ENCODE results near the gene PPP1R7. TPM values are rescaled to one million over a fixed set of nuclear protein-coding genes. Genes with fewer than 3 reads are reported as not detected.
A peak's percentile ranks its signal among the peaks of the same experiment; 100 is the strongest.
"Not testable (repeated sequence)": the region's sequence is repeated elsewhere in the genome, so short reads cannot be mapped to it uniquely, and the experiment has no call there.

PPP1R7 gene, protein sequence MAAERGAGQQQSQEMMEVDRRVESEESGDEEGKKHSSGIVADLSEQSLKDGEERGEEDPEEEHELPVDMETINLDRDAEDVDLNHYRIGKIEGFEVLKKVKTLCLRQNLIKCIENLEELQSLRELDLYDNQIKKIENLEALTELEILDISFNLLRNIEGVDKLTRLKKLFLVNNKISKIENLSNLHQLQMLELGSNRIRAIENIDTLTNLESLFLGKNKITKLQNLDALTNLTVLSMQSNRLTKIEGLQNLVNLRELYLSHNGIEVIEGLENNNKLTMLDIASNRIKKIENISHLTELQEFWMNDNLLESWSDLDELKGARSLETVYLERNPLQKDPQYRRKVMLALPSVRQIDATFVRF
- 10 to 100 TPM; 66.3 to 74.1 (median 73.7) TPM for total RNA-seq

- H3K36me3 Mint-ChIP-seq (ENCODE audit: insufficient read depth), result no peaks in the 10 kb centered on the region
- H3K4me3 Mint-ChIP-seq, result peak within 1 kb of the TSS; percentile 97
- H3K4me1 Mint-ChIP-seq (ENCODE audit: low read depth), result peaks cover 44% of the 10 kb centered on the region
- peak; percentile 92 for DNase-seq
- no peaks in the 10 kb centered on the region for H3K9me3 Mint-ChIP-seq
- peak; percentile 80 for ATAC-seq
- H3K27me3 Mint-ChIP-seq (ENCODE audit: low read depth), result no peaks in the 10 kb centered on the region
Observed at GRCh38 chr2:241149925-241150659, at the start of gene PPP1R7. Gene PPP1R7, plus strand, starts transcription at chr2:241150467. Its CDS starts 29 bp downstream, at chr2:241150496.

DNA sequence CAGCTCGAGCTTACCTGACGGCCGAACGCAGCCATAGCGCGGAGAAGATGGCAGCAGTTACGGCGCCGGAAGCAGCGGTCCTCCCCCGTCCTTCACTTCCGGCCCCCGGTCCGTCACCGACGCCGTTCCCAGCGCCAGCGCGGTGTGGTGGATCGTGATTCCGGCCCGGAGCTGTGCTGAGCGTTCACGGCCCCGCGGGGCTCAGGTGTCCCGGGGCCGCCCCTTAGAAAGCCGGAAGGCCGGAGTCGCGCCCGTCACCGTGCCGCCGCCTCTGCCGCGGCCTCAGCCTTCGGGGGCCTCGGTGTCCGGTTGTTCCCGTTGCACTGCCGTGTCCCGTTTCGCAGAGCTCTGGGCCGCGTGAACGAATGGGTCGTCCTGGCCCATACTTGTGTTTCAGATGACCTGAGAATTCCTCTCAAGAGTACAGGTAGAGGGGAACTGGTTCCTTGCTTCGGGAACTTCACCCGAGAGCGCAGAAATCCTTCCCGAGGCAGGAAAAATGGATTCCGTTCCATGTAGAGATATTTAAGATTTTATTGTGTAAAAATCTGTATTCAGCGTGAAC lies 47.9 kb upstream of the PPP1R7 start, which contains the start of gene MTERF4:
MTERF4 (minus strand) TSS at position 49 of the 565 bp plus-strand sequence; CDS start at position 35, 14 bp downstream.
- ATAC-seq (peak; percentile 98 to 99), DNase-seq (peak; percentile 84)
- Mint-ChIP-seq H3K4me3 (peak within 1 kb of the TSS; percentile 94), H3K36me3 (ENCODE audit: insufficient read depth) (peaks cover 17% of the 10 kb centered on the region), H3K27me3 (ENCODE audit: low read depth) (no peaks in the 10 kb centered on the region), H3K4me1 (ENCODE audit: low read depth) (peaks cover 53% of the 10 kb centered on the region), H3K9me3 (no peaks in the 10 kb centered on the region)

GRCh38 chr2:241103176-241103595 lies 47.1 kb upstream of the PPP1R7 start:
- Mint-ChIP-seq H3K27me3 (ENCODE audit: low read depth) (no peaks in the 10 kb centered on the region), H3K4me3 (peak overlapping the region; percentile 94), H3K4me1 (ENCODE audit: low read depth) (peaks cover 53% of the 10 kb centered on the region), H3K9me3 (no peaks in the 10 kb centered on the region), H3K36me3 (ENCODE audit: insufficient read depth) (peaks cover 13% of the 10 kb centered on the region)
- DNase-seq (no peak), ATAC-seq (no peak)

DNA sequence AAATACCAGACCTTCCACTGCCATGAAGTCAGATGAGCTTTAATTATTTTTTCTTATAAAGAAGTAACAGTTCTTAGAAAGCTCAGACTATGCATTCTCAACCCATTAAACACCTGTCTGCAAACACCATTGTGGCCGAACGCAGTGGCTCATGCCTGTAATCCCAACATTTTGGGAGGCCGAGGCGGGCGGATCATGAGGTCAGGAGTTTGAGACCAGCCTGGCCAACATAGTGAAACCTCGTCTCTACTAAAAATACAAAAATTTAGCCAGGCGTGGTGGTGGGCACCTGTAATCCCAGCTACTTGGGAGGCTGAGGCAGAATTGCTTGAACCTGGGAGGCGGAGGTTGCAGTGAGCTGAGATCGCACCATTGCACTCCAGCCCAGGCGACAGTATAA lies 45.7 kb upstream of the PPP1R7 start:
- H3K36me3 Mint-ChIP-seq (ENCODE audit: insufficient read depth); H3K9me3 Mint-ChIP-seq; H3K27me3 Mint-ChIP-seq (ENCODE audit: low read depth); H3K4me3 Mint-ChIP-seq; ATAC-seq; DNase-seq: not testable (repeated sequence)
- H3K4me1 Mint-ChIP-seq (ENCODE audit: low read depth), result peaks cover 51% of the 10 kb centered on the region

DNA sequence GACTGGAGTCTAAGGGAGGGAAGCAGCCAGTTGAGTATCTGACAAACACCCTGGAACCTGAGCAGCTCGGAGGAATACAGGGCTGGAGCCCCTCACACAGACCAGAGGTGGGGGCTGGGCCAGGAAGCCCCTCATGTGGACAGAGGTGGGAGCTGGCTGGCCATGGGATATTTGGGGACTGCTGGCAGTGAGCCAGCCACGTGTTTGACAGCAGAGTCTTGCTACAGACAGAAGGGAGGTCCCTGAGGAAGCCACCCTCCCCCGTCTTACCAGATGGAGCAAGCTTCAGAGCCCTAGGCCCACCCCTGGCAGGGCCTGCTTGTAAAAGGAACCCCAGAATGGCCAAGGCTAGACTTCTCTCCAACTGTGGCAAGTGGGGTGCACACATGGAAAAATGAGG lies 44.6 kb upstream of the PPP1R7 start:
- DNase-seq (no peak), ATAC-seq (no peak)
- Mint-ChIP-seq H3K9me3 (no peaks in the 10 kb centered on the region), H3K4me1 (ENCODE audit: low read depth) (peaks cover 52% of the 10 kb centered on the region), H3K4me3 (no peak overlapping the region), H3K36me3 (ENCODE audit: insufficient read depth) (no peaks in the 10 kb centered on the region), H3K27me3 (ENCODE audit: low read depth) (no peaks in the 10 kb centered on the region)

DNA sequence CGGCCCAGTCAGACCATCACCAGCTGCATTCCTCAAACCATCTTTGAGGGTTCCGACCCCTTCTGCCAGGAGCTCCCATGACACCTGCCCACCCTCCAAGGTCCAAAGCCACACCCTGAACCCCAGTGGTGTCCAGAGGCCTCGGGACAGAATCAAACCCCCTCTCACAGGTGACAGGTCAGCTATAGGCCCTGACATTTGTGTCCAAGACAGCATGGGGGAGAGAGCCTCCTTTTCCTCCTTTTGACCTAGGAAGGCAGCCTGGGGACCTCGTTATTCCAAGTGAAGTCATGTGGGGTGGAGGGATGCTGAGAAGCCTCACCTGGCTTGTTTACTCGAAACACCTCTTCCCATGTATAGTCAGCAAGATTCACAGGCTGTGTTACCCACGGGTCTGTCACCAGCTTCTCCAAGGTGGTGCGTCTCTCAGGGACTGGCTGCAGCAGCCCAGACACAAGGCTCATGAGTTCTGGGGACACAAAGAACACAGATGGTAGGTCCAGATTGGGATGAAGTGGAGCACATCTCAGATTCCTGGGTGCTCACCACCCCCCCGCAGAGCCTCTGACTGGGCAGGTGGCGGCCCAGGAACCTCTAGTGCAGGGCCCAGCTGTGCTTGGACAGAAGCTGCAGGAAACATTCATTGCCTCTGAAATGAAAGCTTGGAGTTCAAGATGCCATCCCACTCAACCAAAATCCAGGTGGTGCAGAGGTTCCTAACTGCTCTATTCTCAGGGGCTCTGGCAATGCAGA lies 43.1 kb upstream of the PPP1R7 start:
- Mint-ChIP-seq H3K36me3 (ENCODE audit: insufficient read depth) (peaks cover 9% of the 10 kb centered on the region), H3K27me3 (ENCODE audit: low read depth) (no peaks in the 10 kb centered on the region), H3K4me3 (no peak overlapping the region), H3K9me3 (no peaks in the 10 kb centered on the region), H3K4me1 (ENCODE audit: low read depth) (peaks cover 59% of the 10 kb centered on the region)
- ATAC-seq (no peak), DNase-seq (no peak)

- Mint-ChIP-seq H3K9me3 (no peaks in the 10 kb centered on the region), H3K27me3 (ENCODE audit: low read depth) (no peaks in the 10 kb centered on the region), H3K36me3 (ENCODE audit: insufficient read depth) (peaks cover 13% of the 10 kb centered on the region), H3K4me3 (peak overlapping the region; percentile 69), H3K4me1 (ENCODE audit: low read depth) (peaks cover 54% of the 10 kb centered on the region)
- no peak for ATAC-seq
- no peak for DNase-seq
Observed at GRCh38 chr2:241108271-241109209, 41.7 kb upstream of the PPP1R7 start.

GRCh38 chr2:241109210-241110088 lies 40.8 kb upstream of the PPP1R7 start:
- no peaks in the 10 kb centered on the region for H3K9me3 Mint-ChIP-seq
- H3K4me1 Mint-ChIP-seq (ENCODE audit: low read depth), result peaks cover 51% of the 10 kb centered on the region
- H3K36me3 Mint-ChIP-seq (ENCODE audit: insufficient read depth), result peaks cover 15% of the 10 kb centered on the region
- peak in 1 of 2 donors; percentile 29 for ATAC-seq
- H3K4me3 Mint-ChIP-seq, result peak overlapping the region; percentile 74
- DNase-seq, result no peak
- no peaks in the 10 kb centered on the region for H3K27me3 Mint-ChIP-seq (ENCODE audit: low read depth)

GRCh38 chr2:241110089-241110606 lies 40.1 kb upstream of the PPP1R7 start:
- Mint-ChIP-seq H3K9me3 (no peaks in the 10 kb centered on the region), H3K36me3 (ENCODE audit: insufficient read depth) (peaks cover 22% of the 10 kb centered on the region), H3K4me3 (peak overlapping the region; percentile 74), H3K27me3 (ENCODE audit: low read depth) (no peaks in the 10 kb centered on the region), H3K4me1 (ENCODE audit: low read depth) (peaks cover 50% of the 10 kb centered on the region)
- peak; percentile 2 to 12 for ATAC-seq
- DNase-seq, result no peak

DNA sequence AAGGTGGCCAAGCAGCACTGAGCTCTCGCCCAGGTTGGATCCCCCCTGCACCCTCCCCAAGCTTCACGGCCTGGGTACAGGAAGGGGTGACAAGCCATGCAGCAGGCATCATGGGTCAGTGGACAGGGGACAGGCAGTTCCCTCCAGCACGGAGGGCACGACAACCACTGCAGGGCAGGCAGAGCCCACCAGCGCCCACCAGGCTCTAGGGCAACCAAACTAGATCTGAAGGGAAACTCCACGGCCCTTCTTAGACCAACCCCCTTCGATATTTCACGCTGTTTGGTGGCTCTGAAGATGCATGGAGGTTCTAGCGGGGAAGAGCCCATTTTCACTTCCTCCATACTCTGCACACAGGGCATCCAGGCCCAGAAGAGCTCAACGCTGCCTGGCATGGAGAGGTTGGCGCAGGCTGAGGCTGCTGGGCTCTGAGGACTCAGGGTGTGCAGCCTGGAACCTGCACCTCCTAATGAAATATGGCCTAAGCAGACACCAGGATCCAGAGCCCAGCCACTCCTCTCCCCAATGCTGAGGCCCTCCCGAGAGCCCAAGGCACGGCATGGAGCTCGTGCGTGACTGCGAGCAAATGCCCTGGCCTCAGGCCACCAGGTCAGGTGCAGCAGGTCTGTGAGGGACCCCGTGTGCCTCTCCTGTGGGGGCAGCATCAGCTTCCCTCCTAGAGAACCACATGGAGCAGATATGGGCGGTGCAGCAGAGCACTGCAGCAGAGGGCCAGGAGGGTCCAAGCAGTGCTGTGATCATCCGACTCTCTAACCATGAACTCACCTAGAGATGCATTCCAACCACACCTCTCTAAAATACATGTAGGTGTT lies 39.4 kb upstream of the PPP1R7 start:
- no peaks in the 10 kb centered on the region for H3K27me3 Mint-ChIP-seq (ENCODE audit: low read depth)
- peaks cover 24% of the 10 kb centered on the region for H3K36me3 Mint-ChIP-seq (ENCODE audit: insufficient read depth)
- peak overlapping the region; percentile 74 for H3K4me3 Mint-ChIP-seq
- peaks cover 50% of the 10 kb centered on the region for H3K4me1 Mint-ChIP-seq (ENCODE audit: low read depth)
- DNase-seq, result no peak
- H3K9me3 Mint-ChIP-seq, result no peaks in the 10 kb centered on the region
- ATAC-seq, result peak; percentile 37 to 41

DNA sequence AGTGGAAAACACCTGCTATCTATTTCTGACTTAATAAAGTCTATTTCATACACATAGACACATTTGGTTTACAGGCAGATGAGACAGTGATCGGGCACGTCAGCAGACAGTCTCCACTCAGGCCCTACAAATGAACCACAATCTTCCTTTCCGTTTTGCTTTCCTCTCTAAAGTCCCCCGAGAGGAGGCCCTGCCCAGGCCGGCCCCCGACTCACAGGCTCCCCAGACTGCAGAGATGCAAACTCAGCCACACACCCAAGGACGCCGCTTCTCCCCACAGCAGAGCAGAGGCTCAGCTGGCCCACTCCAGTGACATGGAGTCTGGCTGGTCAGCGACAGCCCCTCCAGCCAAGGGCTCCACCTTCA lies 38.8 kb upstream of the PPP1R7 start:
- no peaks in the 10 kb centered on the region for H3K9me3 Mint-ChIP-seq
- ATAC-seq (peak; percentile 44 to 56), DNase-seq (no peak)
- peaks cover 50% of the 10 kb centered on the region for H3K4me1 Mint-ChIP-seq (ENCODE audit: low read depth)
- peaks cover 29% of the 10 kb centered on the region for H3K36me3 Mint-ChIP-seq (ENCODE audit: insufficient read depth)
- H3K27me3 Mint-ChIP-seq (ENCODE audit: low read depth), result no peaks in the 10 kb centered on the region
- H3K4me3 Mint-ChIP-seq, result peak overlapping the region; percentile 74

DNA sequence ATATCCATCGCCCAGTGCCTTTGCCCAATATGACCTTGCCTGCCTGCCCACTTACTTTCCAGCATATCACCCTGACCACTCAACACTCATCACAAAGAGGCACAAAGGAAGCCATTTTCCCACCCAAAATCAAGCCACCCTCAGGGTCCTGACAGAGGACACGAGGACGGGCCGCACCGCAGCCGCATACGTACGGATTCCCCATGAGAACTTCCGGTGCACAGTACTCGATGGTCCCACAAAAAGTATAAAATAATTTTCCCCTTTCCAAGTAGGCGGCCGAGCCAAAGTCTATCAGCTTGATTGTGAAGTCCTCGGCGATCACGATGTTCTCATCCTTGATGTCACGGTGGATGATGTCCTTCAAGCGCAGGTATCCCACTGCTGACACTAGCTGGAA lies 38.2 kb upstream of the PPP1R7 start:
- no peaks in the 10 kb centered on the region for H3K9me3 Mint-ChIP-seq
- H3K27me3 Mint-ChIP-seq (ENCODE audit: low read depth), result no peaks in the 10 kb centered on the region
- H3K4me3 Mint-ChIP-seq, result peak overlapping the region; percentile 74
- ATAC-seq (no peak), DNase-seq (no peak)
- peaks cover 32% of the 10 kb centered on the region for H3K36me3 Mint-ChIP-seq (ENCODE audit: insufficient read depth)
- H3K4me1 Mint-ChIP-seq (ENCODE audit: low read depth), result peaks cover 45% of the 10 kb centered on the region
